Brain microvascular endothelial cell (primary cell): Measurements from ENCODE around the gene SYTL5.
"Not testable (repeated sequence)": the region's sequence is repeated elsewhere in the genome, so short reads cannot be mapped to it uniquely, and the experiment has no call there.

Experiments
- DNase-seq: peaks from one replicate; pipeline ENCODE4 v3.0.0-alpha.2; 2020
- H3K27ac ChIP-seq: fragments of 250-450 bp; sonication (Bioruptor Pico); 2 replicates; pipeline ENCODE4 v1.5.1; 2020; ENCODE audit warnings: mild to moderate bottlenecking, moderate library complexity
- H3K27me3 ChIP-seq: fragments of 250-450 bp; sonication (Bioruptor Pico); replicated peaks from 2 replicates; pipeline ENCODE4 v1.5.1; 2020; ENCODE audit warnings: mild to moderate bottlenecking
- H3K36me3 ChIP-seq: fragments of 250-450 bp; sonication (Bioruptor Pico); replicated peaks from 2 replicates; pipeline ENCODE4 v1.5.1; 2020; ENCODE audit warnings: mild to moderate bottlenecking
- H3K4me3 ChIP-seq: 2 replicates; pipeline ENCODE4 v1.5.1; 2011; ENCODE audit warnings: low read depth, mild to moderate bottlenecking, control low read depth, low read length, moderate library complexity
- CTCF ChIP-seq: IDR thresholded peaks from 2 replicates; pipeline ENCODE4 v1.5.1; 2011; ENCODE audit warnings: low read depth, mild to moderate bottlenecking, moderate library complexity, low read length, control low read depth, inconsistent platforms; ENCODE audit errors: missing control alignments
- in situ Hi-C: cut with HindIII; loops from 2 replicates; pipeline ENCODE4 v1.10.0; 2017; ENCODE audit warnings: low sequenced_read_pairs, low pct_ligation_motif_present

SYTL5 gene

GRCh38 chrX:37975421-37975820, 30.9 kb upstream of the SYTL5 start:
- in situ Hi-C loops = no loop called here
- no peak for DNase-seq
- TF ChIP-seq CTCF = no peak

DNA sequence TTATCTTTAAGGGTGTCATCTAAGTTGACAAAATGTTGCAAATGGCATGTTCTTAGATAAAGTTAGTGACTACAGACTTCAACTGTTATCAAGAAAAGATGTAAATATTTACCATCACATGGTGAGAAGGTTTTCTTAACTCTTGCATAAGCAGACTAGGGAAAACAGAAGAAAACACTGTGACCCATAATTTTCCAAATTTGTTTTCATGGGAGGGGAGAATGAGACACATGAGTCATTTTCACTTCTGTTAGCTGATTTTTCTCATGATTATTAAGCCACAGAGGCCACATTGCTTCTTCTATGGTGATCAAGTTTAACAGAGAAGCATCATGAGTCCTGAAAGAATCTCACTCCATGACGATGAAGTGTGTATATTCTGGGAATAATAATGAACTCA, 30.2 kb upstream of the SYTL5 start:
- Histone ChIP-seq H3K27me3 (no peaks in the 10 kb centered on the region), H3K27ac (no peak overlapping the region), H3K4me3 (no peak overlapping the region), H3K36me3 (no peaks in the 10 kb centered on the region)
- in situ Hi-C loops = no loop called here
- TF ChIP-seq CTCF = no peak
- DNase-seq = no peak

More at GRCh38 chrX:37975421-37975820, 30.9 kb upstream of the SYTL5 start:
- Histone ChIP-seq H3K36me3 (no peaks in the 10 kb centered on the region), H3K27me3 (no peaks in the 10 kb centered on the region), H3K4me3 (no peak overlapping the region), H3K27ac (no peak overlapping the region)

DNA sequence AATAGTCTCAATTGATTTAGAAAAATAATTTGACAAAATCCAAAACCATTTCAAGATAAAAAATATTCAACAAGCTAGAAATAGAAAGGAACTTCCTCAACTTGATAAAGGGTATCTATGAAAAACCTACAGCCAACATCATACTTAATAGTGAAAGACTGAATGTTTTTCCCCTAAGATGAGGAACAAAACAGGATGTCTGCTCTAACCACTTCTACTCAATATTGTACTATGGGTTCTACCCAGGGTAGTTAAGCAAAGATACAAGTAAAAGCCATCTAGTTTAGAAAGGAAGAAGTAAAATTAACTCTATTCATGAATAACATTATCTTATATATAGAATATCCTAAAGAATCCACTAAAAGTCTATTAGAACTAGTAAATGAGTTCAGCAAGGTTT, 21.5 kb upstream of the SYTL5 start:
- Histone ChIP-seq H3K4me3 (no peak overlapping the region), H3K36me3 (no peaks in the 10 kb centered on the region), H3K27ac (no peak overlapping the region), H3K27me3 (no peaks in the 10 kb centered on the region)
- DNase-seq = no peak
- no peak for TF ChIP-seq CTCF
- in situ Hi-C loops = no loop called here

DNA sequence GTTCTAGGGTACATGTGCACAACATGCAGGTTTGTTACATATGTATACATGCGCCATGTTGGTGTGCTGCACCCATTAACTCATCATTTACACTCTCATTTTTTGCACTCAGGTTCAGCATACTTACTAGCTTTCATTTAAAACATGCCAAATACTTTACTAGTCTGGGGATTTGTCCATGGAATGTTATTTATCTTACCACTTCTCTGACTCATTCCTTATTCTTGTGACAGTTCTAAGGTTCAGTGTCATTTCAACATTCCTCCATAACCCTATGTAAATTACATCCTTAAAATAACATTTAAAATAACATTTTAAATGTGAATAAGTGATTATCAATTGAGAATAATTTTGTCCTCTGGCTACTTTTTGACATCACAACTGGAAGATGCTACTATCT, 19.5 kb upstream of the SYTL5 start:
- H3K4me3 ChIP-seq = no peak overlapping the region
- DNase-seq = no peak
- H3K36me3 ChIP-seq = no peaks in the 10 kb centered on the region
- in situ Hi-C loops = no loop called here
- no peaks in the 10 kb centered on the region for H3K27me3 ChIP-seq
- TF ChIP-seq CTCF = no peak
- no peak overlapping the region for H3K27ac ChIP-seq

DNA sequence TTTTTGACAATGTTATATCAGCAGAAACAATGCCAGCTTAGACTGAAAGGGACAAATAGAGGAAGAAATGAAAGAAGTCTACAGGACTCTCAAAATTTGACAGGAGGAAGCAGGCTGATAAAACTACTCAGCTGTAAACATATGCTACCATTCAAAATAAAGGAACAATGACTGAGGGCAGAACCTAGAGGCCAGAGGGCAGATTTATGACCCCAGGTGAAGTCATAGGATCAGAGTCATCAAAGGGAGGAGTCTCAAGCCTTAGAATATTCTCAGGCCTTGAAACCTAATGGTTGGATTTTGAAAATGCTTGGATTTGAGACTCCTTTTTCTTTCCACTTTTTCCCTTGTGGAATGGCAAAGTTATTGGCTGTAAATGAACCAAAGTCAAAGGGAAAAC, 17.0 kb upstream of the SYTL5 start:
- Histone ChIP-seq H3K4me3 (no peak overlapping the region), H3K36me3 (no peaks in the 10 kb centered on the region), H3K27ac (no peak overlapping the region), H3K27me3 (no peaks in the 10 kb centered on the region)
- in situ Hi-C loops = no loop called here
- DNase-seq = no peak
- no peak for TF ChIP-seq CTCF

GRCh38 chrX:37991303-37991702, 15.1 kb upstream of the SYTL5 start:
- DNase-seq, H3K27ac ChIP-seq, H3K36me3 ChIP-seq, in situ Hi-C loops, H3K4me3 ChIP-seq, H3K27me3 ChIP-seq: not testable (repeated sequence)

- in situ Hi-C loops = no loop called here
- H3K36me3 ChIP-seq = no peaks in the 10 kb centered on the region
- DNase-seq = no peak
- no peak for TF ChIP-seq CTCF
- H3K4me3 ChIP-seq = no peak overlapping the region
- no peak overlapping the region for H3K27ac ChIP-seq
- H3K27me3 ChIP-seq = no peaks in the 10 kb centered on the region
Observed at GRCh38 chrX:37993176-37993575, 13.2 kb upstream of the SYTL5 start.
